ENCODE results near the gene CORIN.

CORIN gene

GRCh38 chr4:47562297-47562696 lies 275.6 kb downstream of the CORIN start:
- no peak overlapping the region for H2BK15ac ChIP-seq (ENCODE audit: low read depth, poor library complexity, severe bottlenecking)
- H3K27ac ChIP-seq (ENCODE audit: low read length, poor library complexity, severe bottlenecking): no peak overlapping the region
- H2AFZ ChIP-seq (ENCODE audit: low read depth, low read length): no peak overlapping the region
- no peak overlapping the region for H2AK5ac ChIP-seq (ENCODE audit: low read length, severe bottlenecking)
- no peak overlapping the region for H3K23ac ChIP-seq (ENCODE audit: low read length in 2 of 2)
- no peak overlapping the region for H2BK120ac ChIP-seq (ENCODE audit: low read depth, low read length)
- peaks cover 9 to 46% of the 10 kb centered on the region in 2 experiments for H3K36me3 ChIP-seq (ENCODE audit: control insufficient read depth in 1 of 2, insufficient read depth in 2 of 2, low read depth in 1 of 2, low read length in 2 of 2)
- no peak overlapping the region for H3K9ac ChIP-seq (ENCODE audit: low read length)
- no peak overlapping the region for H2BK5ac ChIP-seq (ENCODE audit: low read depth, low read length, poor library complexity, severe bottlenecking)
- no peak overlapping the region for H4K91ac ChIP-seq (ENCODE audit: low read length)
- H4K8ac ChIP-seq (ENCODE audit: low read length): no peak overlapping the region
- H3K18ac ChIP-seq (ENCODE audit: low read depth in 1 of 2, low read length in 2 of 2): no peak overlapping the region
- H3K79me1 ChIP-seq (replicated peaks; ENCODE audit: low read length, poor library complexity, severe bottlenecking): peaks cover 2% of the 10 kb centered on the region
- 91% methylated on average over 1 of the region's 3 CpGs for WGBS
- H3K27me3 ChIP-seq (ENCODE audit: control insufficient read depth in 1 of 2, insufficient read depth in 1 of 2, low read length in 2 of 2): no peaks in the 10 kb centered on the region
- no peak overlapping the region for H2BK12ac ChIP-seq (ENCODE audit: low read length in 2 of 2)
- no peaks in the 10 kb centered on the region for H3K9me3 ChIP-seq (ENCODE audit: control insufficient read depth, low read length)
- DNase-seq: peak; percentile 23
- H3K4me3 ChIP-seq (ENCODE audit: insufficient read depth in 1 of 2, low read depth in 1 of 2, low read length in 2 of 2): no peak overlapping the region
- H3K4me1 ChIP-seq (ENCODE audit: control insufficient read depth, insufficient read depth, low read depth, low read length): peaks cover 2% of the 10 kb centered on the region
- no peak overlapping the region for H3K14ac ChIP-seq (ENCODE audit: low read length in 2 of 2)
- H3K4me2 ChIP-seq (ENCODE audit: low read length, poor library complexity, severe bottlenecking): no peak overlapping the region
- H3K4ac ChIP-seq (ENCODE audit: low read depth in 1 of 2, low read length in 2 of 2): no peak overlapping the region

- Histone ChIP-seq H2AK5ac (ENCODE audit: low read length, severe bottlenecking) (no peak overlapping the region), H3K27me3 (ENCODE audit: control insufficient read depth in 1 of 2, insufficient read depth in 1 of 2, low read length in 2 of 2) (no peaks in the 10 kb centered on the region), H2BK120ac (ENCODE audit: low read depth, low read length) (no peak overlapping the region), H3K27ac (ENCODE audit: low read length, poor library complexity, severe bottlenecking) (no peak overlapping the region), H4K8ac (ENCODE audit: low read length) (no peak overlapping the region), H3K4me1 (ENCODE audit: control insufficient read depth, insufficient read depth, low read depth, low read length) (peaks cover 2% of the 10 kb centered on the region), H3K4me3 (ENCODE audit: insufficient read depth in 1 of 2, low read depth in 1 of 2, low read length in 2 of 2) (no peak overlapping the region), H3K4me2 (ENCODE audit: low read length, poor library complexity, severe bottlenecking) (no peak overlapping the region), H3K14ac (ENCODE audit: low read length in 2 of 2) (no peak overlapping the region), H3K36me3 (ENCODE audit: control insufficient read depth in 1 of 2, insufficient read depth in 2 of 2, low read depth in 1 of 2, low read length in 2 of 2) (peaks cover 9 to 41% of the 10 kb centered on the region in 2 experiments), H2BK5ac (ENCODE audit: low read depth, low read length, poor library complexity, severe bottlenecking) (no peak overlapping the region), H3K18ac (ENCODE audit: low read depth in 1 of 2, low read length in 2 of 2) (no peak overlapping the region), H4K91ac (ENCODE audit: low read length) (no peak overlapping the region), H2BK12ac (ENCODE audit: low read length in 2 of 2) (no peak overlapping the region), H3K9me3 (ENCODE audit: control insufficient read depth, low read length) (no peaks in the 10 kb centered on the region), H2BK15ac (ENCODE audit: low read depth, poor library complexity, severe bottlenecking) (no peak overlapping the region), H3K4ac (ENCODE audit: low read depth in 1 of 2, low read length in 2 of 2) (no peak overlapping the region), H3K9ac (ENCODE audit: low read length) (no peak overlapping the region), H3K23ac (ENCODE audit: low read length in 2 of 2) (no peak overlapping the region), H2AFZ (ENCODE audit: low read depth, low read length) (no peak overlapping the region), H3K79me1 (replicated peaks; ENCODE audit: low read length, poor library complexity, severe bottlenecking) (no peaks in the 10 kb centered on the region)
- no peak for DNase-seq
- 94% methylated on average over 1 of the region's 1 CpG for WGBS
Measured at GRCh38 chr4:47561331-47561730, 276.5 kb downstream of the CORIN start.

GRCh38 chr4:47560682-47561081 lies 277.2 kb downstream of the CORIN start:
- no peak overlapping the region for H2AFZ ChIP-seq (ENCODE audit: low read depth, low read length)

GRCh38 chr4:47557255-47557654 lies 280.6 kb downstream of the CORIN start:
- Histone ChIP-seq H2AFZ (ENCODE audit: low read depth, low read length) (no peak overlapping the region), H4K91ac (ENCODE audit: low read length) (no peak overlapping the region), H3K9ac (ENCODE audit: low read length) (no peak overlapping the region), H2BK15ac (ENCODE audit: low read depth, poor library complexity, severe bottlenecking) (no peak overlapping the region), H2AK5ac (ENCODE audit: low read length, severe bottlenecking) (no peak overlapping the region), H3K4me2 (ENCODE audit: low read length, poor library complexity, severe bottlenecking) (no peak overlapping the region), H3K9me3 (ENCODE audit: control insufficient read depth, low read length) (no peaks in the 10 kb centered on the region), H3K4ac (ENCODE audit: low read depth in 1 of 2, low read length in 2 of 2) (no peak overlapping the region), H3K36me3 (ENCODE audit: control insufficient read depth in 1 of 2, insufficient read depth in 2 of 2, low read depth in 1 of 2, low read length in 2 of 2) (peaks cover 12 to 59% of the 10 kb centered on the region in 2 experiments), H3K18ac (ENCODE audit: low read depth in 1 of 2, low read length in 2 of 2) (no peak overlapping the region), H2BK5ac (ENCODE audit: low read depth, low read length, poor library complexity, severe bottlenecking) (no peak overlapping the region), H2BK120ac (ENCODE audit: low read depth, low read length) (no peak overlapping the region), H3K14ac (ENCODE audit: low read length in 2 of 2) (no peak overlapping the region), H4K8ac (ENCODE audit: low read length) (no peak overlapping the region), H3K79me1 (replicated peaks; ENCODE audit: low read length, poor library complexity, severe bottlenecking) (no peaks in the 10 kb centered on the region), H3K4me1 (ENCODE audit: control insufficient read depth, insufficient read depth, low read depth, low read length) (no peaks in the 10 kb centered on the region), H3K23ac (ENCODE audit: low read length in 2 of 2) (no peak overlapping the region), H3K27ac (ENCODE audit: low read length, poor library complexity, severe bottlenecking) (no peak overlapping the region), H3K27me3 (ENCODE audit: control insufficient read depth in 1 of 2, insufficient read depth in 1 of 2, low read length in 2 of 2) (no peaks in the 10 kb centered on the region), H3K4me3 (ENCODE audit: insufficient read depth in 1 of 2, low read depth in 1 of 2, low read length in 2 of 2) (no peak overlapping the region), H2BK12ac (ENCODE audit: low read length in 2 of 2) (no peak overlapping the region)
- WGBS: no CpG with 5 or more reads among the region's 2 CpGs
- no peak for DNase-seq

More at GRCh38 chr4:47560682-47561081, 277.2 kb downstream of the CORIN start:
- H2BK5ac ChIP-seq (ENCODE audit: low read depth, low read length, poor library complexity, severe bottlenecking): no peak overlapping the region
- no peak overlapping the region for H3K4me3 ChIP-seq (ENCODE audit: insufficient read depth in 1 of 2, low read depth in 1 of 2, low read length in 2 of 2)
- peaks cover 9 to 41% of the 10 kb centered on the region in 2 experiments for H3K36me3 ChIP-seq (ENCODE audit: control insufficient read depth in 1 of 2, insufficient read depth in 2 of 2, low read depth in 1 of 2, low read length in 2 of 2)
- no peak overlapping the region for H2AK5ac ChIP-seq (ENCODE audit: low read length, severe bottlenecking)
- 100% methylated on average over 1 of the region's 1 CpG for WGBS
- H3K27ac ChIP-seq (ENCODE audit: low read length, poor library complexity, severe bottlenecking): no peak overlapping the region
- H3K4ac ChIP-seq (ENCODE audit: low read depth in 1 of 2, low read length in 2 of 2): no peak overlapping the region
- H3K9me3 ChIP-seq (ENCODE audit: control insufficient read depth, low read length): no peaks in the 10 kb centered on the region
- no peak overlapping the region for H3K4me2 ChIP-seq (ENCODE audit: low read length, poor library complexity, severe bottlenecking)
- no peak overlapping the region for H2BK12ac ChIP-seq (ENCODE audit: low read length in 2 of 2)
- H4K8ac ChIP-seq (ENCODE audit: low read length): no peak overlapping the region
- no peak overlapping the region for H3K9ac ChIP-seq (ENCODE audit: low read length)
- no peak overlapping the region for H3K14ac ChIP-seq (ENCODE audit: low read length in 2 of 2)
- H3K27me3 ChIP-seq (ENCODE audit: control insufficient read depth in 1 of 2, insufficient read depth in 1 of 2, low read length in 2 of 2): no peaks in the 10 kb centered on the region
- no peak overlapping the region for H3K18ac ChIP-seq (ENCODE audit: low read depth in 1 of 2, low read length in 2 of 2)
- H3K4me1 ChIP-seq (ENCODE audit: control insufficient read depth, insufficient read depth, low read depth, low read length): peaks cover 2% of the 10 kb centered on the region
- no peak overlapping the region for H2BK120ac ChIP-seq (ENCODE audit: low read depth, low read length)
- no peak overlapping the region for H3K23ac ChIP-seq (ENCODE audit: low read length in 2 of 2)
- no peaks in the 10 kb centered on the region for H3K79me1 ChIP-seq (replicated peaks; ENCODE audit: low read length, poor library complexity, severe bottlenecking)
- no peak overlapping the region for H2BK15ac ChIP-seq (ENCODE audit: low read depth, poor library complexity, severe bottlenecking)
- no peak overlapping the region for H4K91ac ChIP-seq (ENCODE audit: low read length)
- DNase-seq: no peak
